Endothelial cell of umbilical vein (primary cell): ENCODE results near the gene BMPR1A. TPM values are rescaled to one million over a fixed set of nuclear protein-coding genes. Genes with fewer than 3 reads are reported as not detected.

Source experiments
- BruUV-seq: library from RNA; stranded (reverse); fragments of 400-500 nt; replicated peaks from 2 replicates; lab custom pipeline; 2021; lab: Mats Ljungman, UMichigan
- CTCF ChIA-PET: fragments of 300-600, 350-600 bp; sonication (Branson Sonifier 250); formaldehyde crosslinking; loops from one replicate; lab custom pipeline; 2021; ENCODE audit warnings: antibody characterized with exemption, inconsistent platforms; lab: Charles Lee
- POLR2A ChIA-PET: fragments of 300-600, 350-600 bp; sonication (Branson Sonifier 250); formaldehyde crosslinking; loops from one replicate; lab custom pipeline; 2021; ENCODE audit warnings: antibody characterized with exemption, inconsistent platforms; lab: Charles Lee
- DNase-seq: peaks from one replicate; pipeline ENCODE4 v3.0.0-alpha.2; 2011; ENCODE audit warnings: low read depth, low spot score
- FAIRE-seq: peaks from 2 replicates; lab custom pipeline; 2011; peaks lifted over from hg19 to GRCh38; lab: Jason Lieb, UNC
- H2AFZ ChIP-seq: 2 replicates; pipeline ENCODE4 v1.6.0; 2012; ENCODE audit warnings: low read depth, low read length, control low read depth, inconsistent platforms
- H3K27ac ChIP-seq: 2 replicates; pipeline ENCODE4 v1.5.1; 2011; ENCODE audit warnings: low read depth, mild to moderate bottlenecking, control low read depth, low read length, moderate library complexity; ENCODE audit not compliant: insufficient read depth
- H3K27me3 ChIP-seq, 2 experiments: 2 replicates each; pipeline versions ENCODE4 v1.6.0 to v1.6.1; 2011; ENCODE audit warnings: low read length in 2 of 2, mixed read lengths in 1 of 2; ENCODE audit not compliant: control insufficient read depth in 2 of 2, insufficient read depth in 2 of 2
- H3K36me3 ChIP-seq, 2 experiments: 2 replicates in 1 of 2; 3 replicates in 1 of 2; pipeline ENCODE4 v1.5.1; 2011; ENCODE audit warnings: low read length in 2 of 2, mild to moderate bottlenecking in 1 of 2, moderate library complexity in 1 of 2; ENCODE audit not compliant: control insufficient read depth in 2 of 2, insufficient read depth in 2 of 2; ENCODE audit errors: extremely low read depth in 1 of 2
- H3K4me1 ChIP-seq: 3 replicates; pipeline ENCODE4 v1.5.1; 2011; ENCODE audit warnings: mild to moderate bottlenecking, low read length; ENCODE audit not compliant: control insufficient read depth, insufficient read depth; ENCODE audit errors: extremely low read depth
- H3K4me2 ChIP-seq: 2 replicates; pipeline ENCODE4 v1.6.1; 2011; ENCODE audit warnings: low read length, control low read depth, mixed read lengths; ENCODE audit not compliant: insufficient read depth
- H3K4me3 ChIP-seq, 3 experiments: fragments of 200-600 bp in 1 of 3; sonication (generic), shearing (Covaris generic) in 1 of 3; replicated peaks in 1 of 3; 2 replicates each; pipeline ENCODE4 v1.5.1; 2011 to 2016; ENCODE audit warnings: control low read depth in 3 of 3, low read length in 3 of 3, mild to moderate bottlenecking in 2 of 3, inconsistent platforms in 1 of 3, low read depth in 1 of 3, moderate library complexity in 1 of 3; ENCODE audit not compliant: insufficient read depth in 1 of 3
- H3K79me2 ChIP-seq: 2 replicates; pipeline ENCODE4 v1.6.0; 2012; ENCODE audit warnings: low read length, inconsistent platforms; ENCODE audit not compliant: control insufficient read depth, insufficient read depth
- H3K9ac ChIP-seq: replicated peaks from 2 replicates; pipeline ENCODE3; 2011; ENCODE audit warnings: low read length, control low read depth; ENCODE audit not compliant: insufficient read depth; ENCODE audit errors: extremely low read depth
- H3K9me1 ChIP-seq: replicated peaks from 3 replicates; pipeline ENCODE4 v1.6.0; 2011; ENCODE audit warnings: mild to moderate bottlenecking, low read length; ENCODE audit not compliant: control insufficient read depth, insufficient read depth; ENCODE audit errors: extremely low read depth
- H3K9me3 ChIP-seq: replicated peaks from 2 replicates; pipeline ENCODE4 v1.5.1; 2012; ENCODE audit warnings: low read length, inconsistent platforms; ENCODE audit not compliant: control insufficient read depth, insufficient read depth
- H4K20me1 ChIP-seq: replicated peaks from 2 replicates; pipeline ENCODE3; 2011; ENCODE audit warnings: mild to moderate bottlenecking, low read length; ENCODE audit not compliant: control insufficient read depth, insufficient read depth; ENCODE audit errors: extremely low read depth
- EZH2 ChIP-seq: IDR thresholded peaks from 2 replicates; pipeline ENCODE4 v1.6.1; 2012; ENCODE audit warnings: borderline replicate concordance, low read depth, mild to moderate bottlenecking, moderate library complexity, low read length, inconsistent platforms; ENCODE audit not compliant: severe bottlenecking
- FOS ChIP-seq: IDR thresholded peaks from 2 replicates; pipeline ENCODE4 v1.6.1; 2011; ENCODE audit warnings: mild to moderate bottlenecking, low read length, moderate library complexity, borderline replicate concordance; ENCODE audit not compliant: insufficient read depth
- GATA2 ChIP-seq: IDR thresholded peaks from 2 replicates; pipeline ENCODE4 v1.7.0; 2011; ENCODE audit warnings: low read depth, mild to moderate bottlenecking, moderate library complexity, mixed read lengths, low read length; ENCODE audit not compliant: insufficient read length, insufficient read depth
- JUN ChIP-seq: IDR thresholded peaks from 2 replicates; pipeline ENCODE4 v1.6.1; 2011; ENCODE audit warnings: borderline replicate concordance, low read depth; ENCODE audit not compliant: insufficient read length, insufficient read depth
- MYC ChIP-seq: IDR thresholded peaks from one replicate; pipeline ENCODE4 v1.6.1; 2011; ENCODE audit warnings: mild to moderate bottlenecking, low read depth, low read length
- POLR2A ChIP-seq: IDR thresholded peaks from 2 replicates; pipeline ENCODE4 v1.6.1; 2012; ENCODE audit warnings: low read depth, mild to moderate bottlenecking, control low read depth, low read length
- POLR2AphosphoS5 ChIP-seq: IDR thresholded peaks from 2 replicates; pipeline ENCODE4 v1.6.1; 2012; ENCODE audit warnings: low read depth, mild to moderate bottlenecking, control low read depth, low read length, moderate library complexity; ENCODE audit not compliant: insufficient read depth
- dilution Hi-C: fragments of 300-500 bp; cut with MboI; formaldehyde crosslinking; loops from one replicate; pipeline ENCODE4 v1.15.0; 2019; ENCODE audit warnings: low sequenced_read_pairs; ENCODE audit not compliant: extremely low pct_ligation_motif_present
- intact Hi-C: fragments of 100-400 bp; cut with micrococcal nuclease; formaldehyde crosslinking; loops from one replicate; pipeline ENCODE4 v1.10.0; 2022
- polyA plus RNA-seq, 4 experiments: library from polyadenylated mRNA; depleted of rRNA in 3 of 4; stranded (reverse) in 3 of 4; unstranded in 1 of 4; fragments of >200 nt; gene quantifications; 2 replicates each; pipeline versions ENCODE4 v1.2.1 to v1.2.3, GENCODE V29; 2011 to 2012; ENCODE audit warnings: missing spikeins in 1 of 4
- total RNA-seq: library from RNA; stranded (reverse); gene quantifications from 2 replicates; pipeline ENCODE4 v1.2.3, GENCODE V29; 2021
- TF ChIP-seq, protein P1 (sequence below): IDR thresholded peaks from 2 replicates; pipeline ENCODE4 v1.6.1; 2011; ENCODE audit not compliant: insufficient read depth, insufficient read length
- TF ChIP-seq, protein P2 (sequence below), 2 donors: IDR thresholded peaks; 1 replicate in 1 of 2; 2 replicates in 1 of 2; pipeline ENCODE4 v1.5.1; 2011; ENCODE audit warnings: low read length in 2 of 2, mild to moderate bottlenecking in 2 of 2, moderate library complexity in 2 of 2, control low read depth in 1 of 2, inconsistent platforms in 1 of 2, low read depth in 1 of 2; ENCODE audit not compliant: insufficient read depth in 1 of 2; ENCODE audit errors: extremely low read depth in 1 of 2

The BMPR1A gene
- total and polyA plus RNA-seq, 2 donors (not counting 3 experiments of a cell fraction or from before 2014, with no cell fraction given) = not detected

DNA sequence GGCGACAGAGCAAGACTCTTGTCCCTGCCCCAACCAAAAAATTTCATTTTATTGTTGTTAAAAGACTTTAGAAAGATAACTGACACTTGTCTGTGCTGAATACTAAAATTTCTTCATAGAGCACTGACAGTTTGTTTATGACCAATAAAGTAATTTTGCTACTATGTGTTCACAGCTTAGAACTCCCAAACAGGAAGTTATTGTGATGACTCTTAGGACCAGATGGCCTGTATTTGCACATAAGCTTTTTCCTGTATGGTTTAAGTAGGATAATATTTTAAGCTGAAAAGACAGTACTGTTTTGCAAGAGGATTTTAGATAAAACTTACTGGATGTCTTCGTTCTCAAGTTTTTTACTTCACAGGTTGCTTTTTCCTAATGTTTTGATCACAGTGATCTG lies 120.3 kb downstream of the BMPR1A start:
- dilution Hi-C loops = no loop called here
- peak; percentile 60 for DNase-seq
- peak overlapping the region; percentile 20 for H3K4me2 ChIP-seq
- intact Hi-C loops = no loop called here
- H3K9ac ChIP-seq = no peak overlapping the region
- FAIRE-seq = peak; percentile 90
- no peaks in the 10 kb centered on the region for H3K79me2 ChIP-seq
- BruUV-seq = no TSS peak
- H3K36me3 ChIP-seq = no peaks in the 10 kb centered on the region
- no peak overlapping the region for H2AFZ ChIP-seq
- peak; percentile 55 for TF ChIP-seq POLR2AphosphoS5
- no peak for TF ChIP-seq EZH2
- TF ChIP-seq, protein P1, sequence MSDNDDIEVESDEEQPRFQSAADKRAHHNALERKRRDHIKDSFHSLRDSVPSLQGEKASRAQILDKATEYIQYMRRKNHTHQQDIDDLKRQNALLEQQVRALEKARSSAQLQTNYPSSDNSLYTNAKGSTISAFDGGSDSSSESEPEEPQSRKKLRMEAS = no peak
- no peak for TF ChIP-seq GATA2
- peak; percentile 36 for TF ChIP-seq JUN
- TF ChIP-seq POLR2A = no peak
- TF ChIP-seq, protein P2, sequence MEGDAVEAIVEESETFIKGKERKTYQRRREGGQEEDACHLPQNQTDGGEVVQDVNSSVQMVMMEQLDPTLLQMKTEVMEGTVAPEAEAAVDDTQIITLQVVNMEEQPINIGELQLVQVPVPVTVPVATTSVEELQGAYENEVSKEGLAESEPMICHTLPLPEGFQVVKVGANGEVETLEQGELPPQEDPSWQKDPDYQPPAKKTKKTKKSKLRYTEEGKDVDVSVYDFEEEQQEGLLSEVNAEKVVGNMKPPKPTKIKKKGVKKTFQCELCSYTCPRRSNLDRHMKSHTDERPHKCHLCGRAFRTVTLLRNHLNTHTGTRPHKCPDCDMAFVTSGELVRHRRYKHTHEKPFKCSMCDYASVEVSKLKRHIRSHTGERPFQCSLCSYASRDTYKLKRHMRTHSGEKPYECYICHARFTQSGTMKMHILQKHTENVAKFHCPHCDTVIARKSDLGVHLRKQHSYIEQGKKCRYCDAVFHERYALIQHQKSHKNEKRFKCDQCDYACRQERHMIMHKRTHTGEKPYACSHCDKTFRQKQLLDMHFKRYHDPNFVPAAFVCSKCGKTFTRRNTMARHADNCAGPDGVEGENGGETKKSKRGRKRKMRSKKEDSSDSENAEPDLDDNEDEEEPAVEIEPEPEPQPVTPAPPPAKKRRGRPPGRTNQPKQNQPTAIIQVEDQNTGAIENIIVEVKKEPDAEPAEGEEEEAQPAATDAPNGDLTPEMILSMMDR (IDR thresholded peaks at IDR 0.05; ENCODE audit: extremely low read depth in 1 of 2, insufficient read depth in 1 of 2, low read depth in 1 of 2, low read length in 2 of 2) = no peak
- no peak for TF ChIP-seq MYC
- TF ChIP-seq FOS = peak; percentile 57
- peaks cover 17% of the 10 kb centered on the region for H3K4me1 ChIP-seq
- POLR2A ChIA-PET = interaction anchor here (0.7 kb wide), 1 partner anchor 183 kb away, joined by 4 read pairs; no protein-coding TSS in a partner anchor
- no peak overlapping the region for H3K4me3 ChIP-seq
- no peak overlapping the region for H3K27ac ChIP-seq
- no peaks in the 10 kb centered on the region for H3K9me1 ChIP-seq
- H4K20me1 ChIP-seq = no peaks in the 10 kb centered on the region
- H3K9me3 ChIP-seq = no peaks in the 10 kb centered on the region
- peaks cover 28 to 40% of the 10 kb centered on the region in 2 experiments for H3K27me3 ChIP-seq
- CTCF ChIA-PET = interaction anchor here (0.7 to 1.9 kb wide), 5 partner anchors 8 to 23 kb away, joined by 3 to 6 read pairs (median 4); no protein-coding TSS in a partner anchor
